GM10248 (cell line): ENCODE data around the gene ARF3.

Experiments
- CTCF ChIA-PET: fragments of 300-600 bp; sonication (Branson Sonifier 250); formaldehyde crosslinking; extraction: SDS; loops from one replicate; lab custom pipeline; 2021; ENCODE audit warnings: antibody characterized with exemption; lab: Yijun Ruan, JAX
- POLR2A ChIA-PET: fragments of 350-650 bp; sonication (Branson Sonifier 250); formaldehyde crosslinking; extraction: SDS; loops from one replicate; lab custom pipeline; 2020; ENCODE audit warnings: antibody characterized with exemption; lab: Yijun Ruan, JAX
- DNase-seq: peaks from one replicate; pipeline ENCODE4 v3.0.0; 2012; ENCODE audit errors: extremely low spot score
- TF ChIP-seq, protein P1 (sequence below): IDR thresholded peaks from 2 replicates; pipeline ENCODE4 v1.5.1; 2012; ENCODE audit warnings: mild to moderate bottlenecking, low read depth; ENCODE audit errors: extremely low read depth, missing control alignments, control extremely low read depth

The ARF3 gene

DNA sequence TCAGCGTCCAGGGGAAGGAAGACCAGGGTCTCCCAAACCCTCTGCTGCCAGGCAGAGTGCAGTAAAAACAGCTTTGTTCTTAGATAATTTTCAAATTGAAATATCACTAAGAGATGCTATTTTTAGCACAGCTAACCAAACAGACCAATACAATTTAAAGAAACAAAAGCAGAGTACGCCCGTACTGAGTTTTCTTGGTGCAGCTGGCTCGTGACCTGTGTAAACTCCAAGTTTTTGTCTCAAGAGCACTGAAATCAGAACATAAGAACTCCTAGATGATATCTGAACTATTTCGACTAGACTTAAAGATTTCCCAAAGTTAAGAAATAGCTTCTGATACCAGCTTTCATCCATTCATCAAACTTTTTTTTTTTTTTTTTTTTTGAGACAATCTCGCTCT, 10.3 kb downstream of the ARF3 start:
- DNase-seq = no peak
- ChIA-PET POLR2A (interaction anchor here (0.7 kb wide), 1 partner anchor 37 kb away, joined by 5 read pairs; no protein-coding TSS in a partner anchor), CTCF (interaction anchor here (2.6 to 5.3 kb wide), 2 partner anchors 11 to 41 kb away, joined by 9 to 30 read pairs; no protein-coding TSS in a partner anchor)
- TF ChIP-seq, protein P1, sequence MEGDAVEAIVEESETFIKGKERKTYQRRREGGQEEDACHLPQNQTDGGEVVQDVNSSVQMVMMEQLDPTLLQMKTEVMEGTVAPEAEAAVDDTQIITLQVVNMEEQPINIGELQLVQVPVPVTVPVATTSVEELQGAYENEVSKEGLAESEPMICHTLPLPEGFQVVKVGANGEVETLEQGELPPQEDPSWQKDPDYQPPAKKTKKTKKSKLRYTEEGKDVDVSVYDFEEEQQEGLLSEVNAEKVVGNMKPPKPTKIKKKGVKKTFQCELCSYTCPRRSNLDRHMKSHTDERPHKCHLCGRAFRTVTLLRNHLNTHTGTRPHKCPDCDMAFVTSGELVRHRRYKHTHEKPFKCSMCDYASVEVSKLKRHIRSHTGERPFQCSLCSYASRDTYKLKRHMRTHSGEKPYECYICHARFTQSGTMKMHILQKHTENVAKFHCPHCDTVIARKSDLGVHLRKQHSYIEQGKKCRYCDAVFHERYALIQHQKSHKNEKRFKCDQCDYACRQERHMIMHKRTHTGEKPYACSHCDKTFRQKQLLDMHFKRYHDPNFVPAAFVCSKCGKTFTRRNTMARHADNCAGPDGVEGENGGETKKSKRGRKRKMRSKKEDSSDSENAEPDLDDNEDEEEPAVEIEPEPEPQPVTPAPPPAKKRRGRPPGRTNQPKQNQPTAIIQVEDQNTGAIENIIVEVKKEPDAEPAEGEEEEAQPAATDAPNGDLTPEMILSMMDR = no peak

DNA sequence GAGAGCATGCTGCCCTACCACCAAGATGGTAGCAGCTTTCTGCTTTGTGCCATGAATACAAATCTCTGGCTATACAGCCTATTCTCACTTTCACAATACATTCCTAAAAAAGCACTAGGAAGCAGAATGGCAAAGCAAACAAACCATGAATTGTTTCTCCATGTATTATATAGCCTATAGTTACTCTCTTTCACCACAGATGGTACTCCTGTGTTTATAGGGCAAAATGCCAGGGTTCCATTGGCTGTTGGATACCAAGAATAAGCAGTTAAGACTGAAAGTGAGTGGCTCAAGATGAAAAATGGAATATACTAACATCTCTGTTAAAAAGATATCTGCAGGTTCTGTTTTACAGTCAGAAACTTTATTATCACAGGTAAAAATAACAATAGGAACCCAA, 11.1 kb downstream of the ARF3 start:
- TF ChIP-seq, protein P1 = no peak
- POLR2A ChIA-PET = no interaction called here
- CTCF ChIA-PET = interaction anchor here (0.8 to 5.3 kb wide), 7 partner anchors 10 to 93 kb away, joined by 3 to 30 read pairs (median 4); partner anchors contain the start of genes FKBP11 and WNT1
- no peak for DNase-seq

DNA sequence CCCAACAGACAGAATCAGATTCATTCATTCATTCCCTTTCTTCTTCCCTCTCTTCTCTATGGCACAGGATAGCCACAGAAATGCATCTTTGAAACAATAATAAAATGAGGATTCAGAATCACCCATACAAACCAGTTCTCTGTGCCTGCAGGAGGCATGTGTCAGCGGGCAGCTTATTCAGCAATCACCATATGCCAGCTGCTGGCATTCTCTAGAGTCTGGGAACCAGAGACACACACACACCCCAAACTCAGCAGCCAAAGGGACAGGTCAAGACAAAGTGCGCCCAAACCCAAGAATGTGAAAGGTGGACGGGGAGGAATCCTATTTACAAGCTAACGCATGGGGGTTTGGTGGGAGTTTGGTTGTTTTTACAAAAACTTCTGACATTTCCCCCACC, 14.1 kb downstream of the ARF3 start:
- ChIA-PET CTCF (interaction anchor here (1.1 to 5.3 kb wide), 6 partner anchors 7 to 91 kb away, joined by 3 to 30 read pairs (median 10); partner anchors contain the start of genes DDX23, FKBP11 and RND1), POLR2A (no interaction called here)
- DNase-seq = no peak
- TF ChIP-seq, protein P1 = no peak

DNA sequence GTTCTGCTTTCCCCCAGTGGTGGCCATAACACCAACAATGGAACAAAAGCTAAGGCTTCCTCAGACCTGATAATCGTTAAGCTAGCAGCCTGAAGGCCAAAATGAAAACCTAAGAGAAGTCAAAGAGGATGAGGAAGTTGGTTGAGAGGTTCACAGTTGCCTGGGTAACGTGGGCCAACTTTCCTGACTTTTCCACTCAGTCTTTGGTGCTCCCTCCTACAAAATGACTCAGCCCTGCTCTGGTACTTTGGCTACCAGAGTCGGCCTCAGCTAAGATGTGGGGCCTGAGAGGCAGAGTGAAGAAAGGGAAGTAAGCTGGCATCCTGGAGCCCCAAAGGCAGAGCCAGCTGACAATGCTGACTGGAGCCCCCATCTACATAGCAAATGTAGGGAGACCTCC, 17.1 kb downstream of the ARF3 start:
- CTCF ChIA-PET = interaction anchor here (1.3 to 9.3 kb wide), 7 partner anchors 9 to 87 kb away, joined by 3 to 111 read pairs (median 23); partner anchors contain the start of genes DDX23, FKBP11 and WNT1

DNA sequence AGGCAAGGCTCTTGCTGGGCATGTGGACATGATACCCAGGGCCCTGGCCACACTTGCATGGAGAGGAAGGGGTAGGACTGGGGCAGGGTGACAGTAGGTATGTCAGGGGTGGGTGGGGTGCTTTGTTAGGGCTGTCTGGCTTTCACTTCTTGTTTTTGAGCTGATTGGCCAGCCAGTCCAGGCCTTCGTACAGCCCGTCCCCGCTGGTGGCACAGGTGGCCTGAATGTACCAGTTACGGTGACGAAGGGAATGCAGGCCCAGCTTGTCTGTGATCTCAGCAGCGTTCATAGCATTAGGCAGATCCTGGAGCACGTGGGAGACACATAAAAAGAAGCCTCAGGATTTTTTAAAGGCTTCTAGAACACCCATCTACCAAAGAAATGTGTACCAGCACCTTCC, 18.5 kb downstream of the ARF3 start:
- POLR2A ChIA-PET = interaction anchor here (1.1 to 1.7 kb wide), 2 partner anchors 13 to 86 kb away, joined by 3 to 4 read pairs; partner anchors contain the start of gene FKBP11
- no peak for DNase-seq
- TF ChIP-seq, protein P1 = no peak
- CTCF ChIA-PET = interaction anchor here (1.2 to 9.3 kb wide), 8 partner anchors 9 to 86 kb away, joined by 3 to 111 read pairs (median 18); partner anchors contain the start of genes DDX23, FKBP11 and WNT1

More for the DNA sequence above, 17.1 kb downstream of the ARF3 start:
- POLR2A ChIA-PET = interaction anchor here (1.7 kb wide), 1 partner anchor 15 kb away, joined by 4 read pairs; the partner anchor contains the start of gene FKBP11
- TF ChIP-seq, protein P1 = no peak
- no peak for DNase-seq

DNA sequence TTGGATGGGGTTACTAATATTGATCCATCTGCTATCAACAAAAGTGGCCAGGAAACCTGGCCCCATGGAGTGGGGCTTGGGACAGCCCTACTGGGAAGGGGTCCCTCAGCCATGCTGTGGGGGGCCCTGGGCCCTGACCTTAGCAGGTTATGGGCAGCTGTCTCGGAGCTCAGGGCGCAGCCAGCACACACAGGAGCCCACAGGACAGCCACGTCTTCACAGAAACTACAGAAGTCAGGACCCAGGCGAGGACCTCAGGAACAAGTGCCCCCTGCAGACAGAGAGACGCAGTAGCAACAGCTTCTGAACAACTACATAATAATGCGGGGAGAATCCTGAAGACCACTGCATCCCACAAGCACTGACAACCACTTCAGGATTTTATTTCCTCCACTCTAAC, 20.1 kb downstream of the ARF3 start:
- TF ChIP-seq, protein P1 = no peak
- DNase-seq = no peak
- CTCF ChIA-PET = interaction anchor here (1.0 to 9.3 kb wide), 12 partner anchors 8 to 84 kb away, joined by 3 to 111 read pairs (median 12); partner anchors contain the start of genes ARF3, DDX23, FKBP11 and WNT1
- POLR2A ChIA-PET = no interaction called here
